Head of caudate nucleus (tissue), 42 donors: ENCODE results near the gene RIPK1.
A peak's percentile ranks its signal among the peaks of the same experiment; 100 is the strongest.
"Not testable (repeated sequence)": the region's sequence is repeated elsewhere in the genome, so short reads cannot be mapped to it uniquely, and the experiment has no call there.

ENCODE experiments used
- DNase-seq, 42 donors: peaks; one replicate each; pipeline versions ENCODE4 v3.0.0 to v3.0.0-alpha.2; 2020 to 2021; ENCODE audit warnings: mixed read lengths in 7 of 42
- intact Hi-C: fragments of 100-400 bp; cut with DNase I; formaldehyde crosslinking; loops from one replicate; pipeline ENCODE4 v1.15.0; 2022

RIPK1 gene

DNA sequence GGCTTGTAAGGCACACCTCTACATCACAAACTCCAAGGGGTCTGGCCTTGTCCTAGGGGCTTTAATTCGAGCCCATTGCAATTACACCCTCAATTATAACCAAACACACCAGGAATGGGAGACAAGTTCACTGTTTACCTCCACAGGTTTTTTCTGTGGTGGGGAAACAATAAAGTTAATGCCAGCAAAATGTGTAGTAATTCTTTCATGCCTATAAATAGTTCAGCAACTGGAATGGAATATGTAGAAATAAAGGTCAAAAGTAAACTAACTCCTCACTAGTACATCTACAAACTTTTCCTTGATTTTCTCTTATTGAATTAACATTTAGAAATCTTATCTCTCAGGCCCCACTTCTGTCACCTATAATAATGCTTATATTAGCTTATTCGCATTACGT is 27.1 kb upstream of the RIPK1 start:
- intact Hi-C loops = no loop called here
- DNase-seq = no peak

GRCh38 chr6:3041606-3042005 is 26.7 kb upstream of the RIPK1 start:
- no peak for DNase-seq
- intact Hi-C loops = no loop called here

GRCh38 chr6:3045369-3045768 is 22.9 kb upstream of the RIPK1 start:
- intact Hi-C loops = no loop called here
- no peak for DNase-seq

- intact Hi-C loops = no loop called here
- DNase-seq = no peak
Measured at GRCh38 chr6:3045777-3046176, 22.5 kb upstream of the RIPK1 start.

GRCh38 chr6:3046295-3046694 is 22.0 kb upstream of the RIPK1 start:
- DNase-seq = no peak
- intact Hi-C loops = no loop called here

DNA sequence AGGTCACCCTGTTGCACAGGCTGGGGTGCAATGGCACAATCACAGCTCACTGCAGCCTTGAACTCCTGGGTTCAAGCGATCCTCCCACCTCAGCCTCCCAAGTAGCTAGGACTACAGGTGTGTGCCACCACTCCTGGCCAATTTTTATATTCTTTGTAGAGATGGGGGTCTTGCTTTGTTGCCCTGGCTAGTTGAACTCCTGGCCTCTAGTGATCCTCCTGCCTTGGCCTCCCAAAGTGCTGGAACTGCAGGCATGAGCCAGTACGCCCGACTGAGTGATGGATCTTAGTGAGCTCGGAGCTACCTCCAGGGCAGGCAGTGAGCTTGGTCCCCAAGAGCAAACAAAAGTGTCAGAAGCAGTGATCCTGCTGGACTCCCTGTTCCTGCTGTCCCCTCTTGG is 20.3 kb upstream of the RIPK1 start:
- intact Hi-C loops, DNase-seq: not testable (repeated sequence)

GRCh38 chr6:3052481-3053230 is 15.6 kb upstream of the RIPK1 start:
- intact Hi-C loops = loop anchor here (10.0 kb wide), 1 partner anchor 278 kb away; no protein-coding TSS in a partner anchor

DNA sequence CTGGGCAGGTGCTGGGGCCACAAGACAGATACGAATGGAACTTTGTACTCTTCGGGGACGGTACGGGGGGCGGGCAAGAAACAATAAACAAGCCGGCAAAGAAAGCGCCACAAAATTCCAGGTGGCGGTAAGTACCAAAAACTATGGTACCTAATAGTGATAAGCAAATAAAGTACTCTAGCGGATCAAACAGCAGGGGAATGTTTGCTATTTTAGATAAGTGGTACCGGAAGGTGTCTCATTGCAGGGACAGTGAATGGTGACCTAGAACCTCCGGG is 15.1 kb upstream of the RIPK1 start:
- intact Hi-C loops = loop anchor here (10.0 kb wide), 1 partner anchor 278 kb away; no protein-coding TSS in a partner anchor
- DNase-seq = no peak

More at GRCh38 chr6:3052481-3053230, 15.6 kb upstream of the RIPK1 start:
- no peak for DNase-seq

- DNase-seq = peak in 28 of 42 donors; percentile 27 to 82 (median 52)
- intact Hi-C loops = loop anchor here (5.0 to 10.0 kb wide), 2 partner anchors 207 to 280 kb away; no protein-coding TSS in a partner anchor
Measured at GRCh38 chr6:3054229-3055157, 13.8 kb upstream of the RIPK1 start.

DNA sequence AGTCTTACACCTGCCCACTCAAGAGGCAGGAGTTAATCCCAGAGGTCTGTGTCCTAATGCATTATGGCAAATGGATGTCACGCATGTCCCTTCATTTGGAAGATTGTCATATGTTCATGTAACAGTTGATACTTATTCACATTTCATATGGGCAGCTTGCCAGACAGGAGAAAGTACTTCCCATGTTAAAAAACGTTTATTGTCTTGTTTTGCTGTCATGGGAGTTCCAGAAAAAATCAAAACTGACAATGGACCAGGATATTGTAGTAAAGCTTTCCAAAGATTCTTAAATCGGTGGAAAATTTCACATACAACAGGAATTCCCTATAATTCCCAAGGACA is 13.2 kb upstream of the RIPK1 start:
- intact Hi-C loops = loop anchor here (5.0 to 10.0 kb wide), 2 partner anchors 208 to 280 kb away; no protein-coding TSS in a partner anchor
- DNase-seq = not testable (repeated sequence)

GRCh38 chr6:3057063-3057770 is 11.1 kb upstream of the RIPK1 start:
- DNase-seq = no peak
- intact Hi-C loops = loop anchor here (2.0 to 10.0 kb wide), 3 partner anchors 60 to 282 kb away; no protein-coding TSS in a partner anchor

DNA sequence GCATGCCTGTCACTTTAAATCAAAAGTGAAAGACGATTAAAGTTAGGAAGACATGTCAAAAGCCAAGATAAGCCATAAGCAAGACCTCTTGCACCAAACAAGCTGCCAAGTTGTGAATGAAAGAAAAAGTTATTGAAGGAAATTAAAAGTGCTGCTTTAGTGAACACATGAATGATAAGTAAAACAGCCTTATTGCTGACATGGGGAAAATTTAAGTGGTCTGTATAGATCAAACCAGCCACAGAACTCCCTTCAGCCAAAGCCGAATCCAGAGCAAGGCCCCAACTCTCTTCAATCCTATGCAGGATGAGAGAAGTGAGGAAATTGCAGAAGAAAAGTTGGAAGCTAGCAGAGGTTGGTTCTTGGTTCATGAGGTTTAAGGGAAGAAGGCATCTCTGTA is 9.3 kb upstream of the RIPK1 start:
- intact Hi-C loops = loop anchor here (5.0 to 10.0 kb wide), 2 partner anchors 212 to 284 kb away; no protein-coding TSS in a partner anchor
- DNase-seq = no peak

DNA sequence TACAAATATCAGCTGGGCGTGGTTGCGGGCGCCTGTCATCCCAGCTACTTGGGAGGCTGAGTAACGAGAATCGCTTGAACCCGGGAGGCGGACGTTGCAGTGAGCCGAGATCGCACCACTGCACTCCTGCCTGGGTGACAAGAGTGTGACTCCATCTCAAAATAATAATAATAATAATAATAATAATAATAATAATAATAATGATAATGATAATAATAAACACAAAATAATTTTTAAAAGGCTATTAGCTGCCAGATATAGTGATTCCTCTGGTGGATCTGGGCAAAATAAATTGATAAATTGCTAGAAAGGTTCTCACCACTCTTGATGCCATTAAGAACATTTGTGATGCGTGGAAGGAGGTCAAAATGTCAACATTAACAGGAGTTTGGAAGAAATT is 8.2 kb upstream of the RIPK1 start:
- DNase-seq, intact Hi-C loops: not testable (repeated sequence)

GRCh38 chr6:3061501-3061941 is 6.8 kb upstream of the RIPK1 start:
- intact Hi-C loops = no loop called here
- no peak for DNase-seq

DNA sequence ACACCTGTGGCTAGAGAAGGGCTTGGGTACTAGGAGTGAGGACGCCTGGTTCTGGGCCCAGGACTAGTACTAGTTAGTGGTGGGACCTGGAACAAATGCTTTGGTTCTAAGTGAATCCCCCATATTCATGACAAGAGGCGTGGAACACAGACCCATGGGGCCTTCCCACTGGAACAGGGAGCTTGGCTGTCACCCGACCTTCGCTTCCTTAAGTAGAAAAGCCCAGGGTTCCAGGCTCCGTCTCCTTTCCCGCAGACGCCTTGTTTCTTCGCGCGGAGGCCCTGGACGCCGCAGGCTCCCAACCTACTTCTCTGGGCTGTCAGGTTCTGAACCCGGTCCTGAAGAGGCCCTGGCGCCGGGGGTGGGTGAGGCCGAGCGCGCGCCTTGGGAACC is 5.0 kb upstream of the RIPK1 start:
- DNase-seq, intact Hi-C loops: not testable (repeated sequence)

GRCh38 chr6:3063733-3064700 is 4.3 kb upstream of the RIPK1 start:
- DNase-seq = peak; percentile 81 to 98 (median 94)
- intact Hi-C loops = no loop called here

DNA sequence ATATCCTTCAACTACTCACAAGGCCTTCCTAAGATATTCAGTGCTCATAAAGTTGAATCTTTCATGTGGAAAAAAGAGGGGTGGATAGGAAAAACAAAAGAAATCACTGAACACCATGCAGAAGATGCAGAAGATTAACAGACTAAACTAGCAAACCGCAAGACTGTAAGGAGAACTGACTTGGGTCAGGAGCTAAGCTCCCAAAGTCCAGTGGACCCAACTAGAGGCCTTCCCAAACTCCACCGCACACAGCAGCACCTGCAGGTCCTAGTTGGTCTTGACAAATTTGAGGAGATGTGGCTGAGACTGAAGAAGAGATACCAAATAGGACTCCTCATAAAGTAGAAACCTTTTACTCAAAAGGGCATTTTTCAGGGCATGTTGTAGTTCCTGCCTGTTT is 3.3 kb downstream of the RIPK1 start:
- intact Hi-C loops = loop anchor here (5.0 kb wide), 1 partner anchor 46 kb away; the partner anchor contains the start of gene BPHL
- DNase-seq = no peak

DNA sequence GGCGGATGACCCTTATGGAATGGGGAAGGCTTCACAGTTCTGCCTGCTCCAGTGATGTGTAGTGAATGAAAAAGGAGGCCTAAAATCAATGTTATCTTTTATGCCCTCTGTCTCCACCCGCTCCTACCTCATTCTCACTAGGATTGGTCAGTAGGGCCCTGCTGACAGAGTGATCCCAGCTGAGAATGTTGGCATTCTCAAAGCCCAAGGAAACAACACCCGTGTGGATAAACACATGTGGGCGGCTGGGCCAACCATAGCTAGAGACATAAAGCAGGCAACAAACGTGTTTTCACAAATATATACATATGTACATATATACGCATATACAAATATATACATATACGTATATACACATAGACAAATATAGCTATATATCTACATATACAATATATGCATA is 4.5 kb downstream of the RIPK1 start:
- intact Hi-C loops = loop anchor here (5.0 kb wide), 1 partner anchor 45 kb away; the partner anchor contains the start of gene BPHL

More for the DNA sequence above, 4.5 kb downstream of the RIPK1 start:
- DNase-seq = no peak
